Testis (tissue), 3 donors: ENCODE measurements around the gene TENM4. TPM values are rescaled to one million over a fixed set of nuclear protein-coding genes. Genes with fewer than 3 reads are reported as not detected.

Experiments
- DNase-seq: peaks from one replicate; pipeline ENCODE4 v3.0.0-alpha.2; 2019
- H3K27ac ChIP-seq, 2 donors: fragments of 200-600 bp; sonication (generic); one replicate each; pipeline ENCODE4 v1.5.1; 2019
- H3K27me3 ChIP-seq: fragments of 200-600 bp; sonication (generic); one replicate; pipeline ENCODE4 v1.5.1; 2019
- H3K36me3 ChIP-seq: fragments of 200-600 bp; sonication (generic); one replicate; pipeline ENCODE4 v1.5.1; 2017; ENCODE audit warnings: low read depth; ENCODE audit errors: missing control alignments
- H3K4me1 ChIP-seq: fragments of 200-600 bp; sonication (generic); one replicate; pipeline ENCODE4 v1.5.1; 2019
- H3K4me3 ChIP-seq, 2 donors: fragments of 200-600 bp; sonication (generic); one replicate each; pipeline ENCODE4 v1.5.1; 2017 to 2019
- H3K9me3 ChIP-seq: fragments of 200-600 bp; sonication (generic); one replicate; pipeline ENCODE4 v1.5.1; 2017
- CTCF ChIP-seq, 3 experiments: fragments of 450-650 bp in 2 of 3; fragments of 200-600 bp in 1 of 3; sonication (generic) in 1 of 3; IDR thresholded peaks; one replicate each; pipeline ENCODE4 v1.5.1; 2016 to 2019; ENCODE audit warnings: antibody characterized with exemption in 3 of 3, mild to moderate bottlenecking in 2 of 3, moderate library complexity in 1 of 3
- POLR2A ChIP-seq: fragments of 450-650 bp; IDR thresholded peaks from one replicate; pipeline ENCODE4 v1.6.1; 2017; ENCODE audit warnings: antibody characterized with exemption, mild to moderate bottlenecking, moderate library complexity
- whole genome bisulfite sequencing, 2 donors: methylation state at CpG; one replicate each; pipeline ENCODE4 v1.1.5; 2018; 5-methylcytosine and 5-hydroxymethylcytosine counted together
- intact Hi-C: fragments of 100-400 bp; cut with DNase I; formaldehyde crosslinking; loops from one replicate; pipeline ENCODE4 v1.15.1; 2023; ENCODE audit warnings: low total_unique reads
- polyA plus RNA-seq: library from polyadenylated mRNA; stranded (reverse); fragments of 350-450 nt; fragmentation: Illumina TruSeq; extraction: RNeasy Lipid Tissue Mini Kit (QIAGEN cat#74804); gene quantifications from one replicate; pipeline ENCODE4 v1.2.3, GENCODE V29; 2014; ENCODE audit warnings: low read depth, low replicate concordance; ENCODE audit not compliant: insufficient read depth
- total RNA-seq, 2 donors: library from RNA; depleted of rRNA; stranded (reverse); fragments of >200 nt; gene quantifications; one replicate each; pipeline ENCODE4 v1.2.3, GENCODE V29; 2016

TENM4 gene
- total and polyA plus RNA-seq, 3 donors from 2014 or later: 10.6 to 17.9 (median 11.4) TPM

DNA sequence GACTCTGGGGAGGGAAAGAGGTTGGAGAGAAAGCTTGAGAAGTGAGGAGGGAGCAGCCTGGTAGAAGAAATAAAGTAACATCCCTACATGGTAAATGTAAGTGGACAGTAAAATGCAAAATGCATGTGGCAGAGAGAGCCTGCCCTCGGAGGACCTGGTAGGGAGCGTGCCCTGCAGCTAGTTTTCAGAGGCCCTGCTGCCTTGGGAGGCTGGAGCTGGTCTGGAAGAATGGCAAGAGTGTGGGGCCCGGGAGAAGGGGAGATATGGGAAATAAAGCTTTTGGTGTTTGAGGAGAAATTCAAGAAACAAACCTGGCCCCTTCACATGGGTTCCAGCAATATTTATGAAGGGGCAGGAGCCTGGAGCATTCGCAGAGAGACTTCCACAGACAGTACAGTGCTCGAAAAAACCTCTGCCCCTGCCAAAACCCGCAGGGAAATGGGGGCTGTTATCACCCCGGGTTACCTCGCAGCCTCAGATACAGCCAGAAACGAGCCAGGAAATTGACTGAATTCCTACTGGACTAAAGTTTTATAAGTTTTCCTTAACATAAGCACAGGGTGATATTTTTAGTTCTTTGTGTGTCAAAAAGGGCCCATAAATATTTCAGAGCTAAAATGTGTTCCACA lies 363.0 kb downstream of the TENM4 start:
- Histone ChIP-seq H3K27me3 (no peaks in the 10 kb centered on the region), H3K9me3 (no peaks in the 10 kb centered on the region), H3K27ac (no peak overlapping the region), H3K4me3 (no peak overlapping the region), H3K36me3 (no peaks in the 10 kb centered on the region), H3K4me1 (no peaks in the 10 kb centered on the region)
- no peak for DNase-seq
- intact Hi-C loops: no loop called here
- 52 to 53% methylated on average over 9 of the region's 9 CpGs for WGBS, 2 donors
- TF ChIP-seq POLR2A (no peak), CTCF (IDR thresholded peaks at IDR 0.05) (no peak)

DNA sequence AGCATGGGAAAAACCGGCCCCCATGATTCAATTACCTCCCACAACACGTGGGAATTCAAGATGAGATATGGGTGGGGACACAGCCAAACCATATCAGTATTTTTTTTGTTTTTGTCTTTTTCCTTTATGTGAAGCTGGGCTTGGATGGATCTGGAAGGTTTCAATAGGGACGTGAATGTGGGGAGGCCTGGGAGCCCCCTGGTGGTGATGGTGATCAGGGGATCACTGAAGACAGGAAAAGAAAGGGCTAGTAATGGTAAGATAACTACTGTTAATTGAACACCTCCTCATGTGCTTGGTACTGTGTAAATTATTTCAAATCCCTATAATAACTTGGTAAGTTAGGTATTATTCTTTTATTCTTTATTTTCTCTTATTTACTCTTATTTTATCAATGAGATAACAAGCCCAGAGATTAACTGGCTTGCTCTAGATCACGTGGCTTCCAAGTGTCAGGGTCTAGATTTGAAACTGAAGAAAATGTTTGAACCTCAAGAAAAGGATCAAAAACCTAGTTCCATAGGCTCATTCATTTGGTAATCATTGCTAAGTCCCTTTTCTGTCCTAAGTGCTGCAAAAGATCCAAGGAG lies 364.2 kb downstream of the TENM4 start:
- intact Hi-C loops: no loop called here
- WGBS, 2 donors: 67 to 72% methylated on average over 4 of the region's 4 CpGs
- Histone ChIP-seq H3K4me1 (no peaks in the 10 kb centered on the region), H3K27ac (no peak overlapping the region), H3K36me3 (no peaks in the 10 kb centered on the region), H3K27me3 (no peaks in the 10 kb centered on the region), H3K9me3 (no peaks in the 10 kb centered on the region), H3K4me3 (no peak overlapping the region)
- TF ChIP-seq POLR2A: no peak
- TF ChIP-seq CTCF (IDR thresholded peaks at IDR 0.05): peak in 2 of 3 experiments; percentile 24 to 45
- DNase-seq: peak; percentile 37

DNA sequence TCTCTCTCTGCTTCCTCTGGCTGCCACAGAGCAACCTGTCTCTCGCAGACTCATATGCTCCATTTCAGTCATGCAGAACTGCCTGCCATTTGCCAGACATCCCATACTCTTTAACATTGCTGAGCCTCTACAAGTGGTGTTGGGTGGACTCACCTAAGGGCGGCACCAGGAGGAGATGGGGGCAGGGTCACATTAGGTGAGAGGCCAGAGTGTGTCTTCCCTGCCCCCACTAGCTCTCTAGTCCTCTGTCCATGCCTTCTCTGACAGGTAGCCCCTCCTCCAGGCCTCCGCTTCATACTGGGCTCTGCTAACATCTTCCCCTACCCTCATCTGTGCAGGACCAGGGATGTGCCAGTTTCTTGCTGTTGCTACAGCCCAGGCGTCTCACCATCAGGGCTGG lies 366.3 kb downstream of the TENM4 start:
- no peak for DNase-seq
- no peak overlapping the region for H3K4me3 ChIP-seq
- H3K4me1 ChIP-seq: no peaks in the 10 kb centered on the region
- 95 to 96% methylated on average over 4 of the region's 4 CpGs for WGBS, 2 donors
- intact Hi-C loops: no loop called here
- H3K27ac ChIP-seq: no peak overlapping the region
- TF ChIP-seq CTCF (IDR thresholded peaks at IDR 0.05) (no peak), POLR2A (no peak)
- H3K36me3 ChIP-seq: no peaks in the 10 kb centered on the region
- H3K9me3 ChIP-seq: no peaks in the 10 kb centered on the region
- no peaks in the 10 kb centered on the region for H3K27me3 ChIP-seq

DNA sequence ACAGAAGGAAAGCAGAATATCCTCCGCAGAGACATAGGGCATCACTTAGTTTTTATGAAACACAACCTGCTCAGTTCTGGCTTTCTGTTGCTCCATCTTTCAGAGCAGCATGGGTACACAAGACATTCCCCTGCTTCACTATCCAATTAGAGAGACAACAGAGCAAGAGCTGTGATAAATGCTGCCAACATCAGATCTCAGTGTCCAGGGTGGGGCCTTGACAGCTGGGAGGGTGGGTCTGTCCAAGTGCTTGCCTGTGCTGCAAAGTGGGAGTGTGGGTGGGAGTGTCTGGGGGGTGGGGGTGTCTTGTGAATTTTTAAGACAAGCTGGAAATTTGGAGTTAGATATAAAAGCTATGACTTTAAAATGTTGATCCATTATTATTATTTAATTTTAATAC lies 369.6 kb downstream of the TENM4 start:
- Histone ChIP-seq H3K36me3 (no peaks in the 10 kb centered on the region), H3K27me3 (no peaks in the 10 kb centered on the region), H3K9me3 (no peaks in the 10 kb centered on the region), H3K4me3 (no peak overlapping the region), H3K4me1 (no peaks in the 10 kb centered on the region), H3K27ac (no peak overlapping the region)
- TF ChIP-seq POLR2A: no peak
- no peak for TF ChIP-seq CTCF (IDR thresholded peaks at IDR 0.05)
- intact Hi-C loops: no loop called here
- no peak for DNase-seq
- WGBS, 2 donors: 70 to 96% methylated on average over 1 of the region's 1 CpG

DNA sequence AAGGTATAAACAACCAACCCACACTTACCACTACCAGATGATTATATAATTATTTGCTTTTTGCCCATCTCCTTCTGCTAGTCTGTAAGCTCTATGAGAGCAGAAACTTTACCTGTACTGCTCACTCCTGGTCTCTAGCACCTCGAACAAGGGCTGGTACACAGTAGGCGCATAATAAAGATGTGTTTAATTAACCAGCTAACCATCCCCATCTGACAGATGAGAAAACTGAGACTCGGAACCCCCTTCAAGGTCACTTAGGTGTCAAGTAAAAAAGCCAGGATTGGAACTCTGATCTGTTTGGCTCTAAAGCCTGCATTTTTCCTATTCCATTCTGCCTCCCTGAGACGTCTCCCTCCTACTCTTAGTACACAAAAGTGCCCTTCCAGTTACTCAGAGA lies 370.3 kb downstream of the TENM4 start:
- no peak overlapping the region for H3K4me3 ChIP-seq
- H3K36me3 ChIP-seq: no peaks in the 10 kb centered on the region
- DNase-seq: no peak
- H3K27me3 ChIP-seq: no peaks in the 10 kb centered on the region
- H3K27ac ChIP-seq: no peak overlapping the region
- no peaks in the 10 kb centered on the region for H3K4me1 ChIP-seq
- TF ChIP-seq POLR2A (no peak), CTCF (IDR thresholded peaks at IDR 0.05) (no peak)
- 64 to 77% methylated on average over 4 of the region's 4 CpGs for WGBS, 2 donors
- no peaks in the 10 kb centered on the region for H3K9me3 ChIP-seq
- intact Hi-C loops: no loop called here
